Tibial artery (tissue), 4 donors: ENCODE measurements around the gene TMPRSS4.

Source experiments
- DNase-seq, 2 donors: peaks; one replicate each; pipeline ENCODE4 v3.0.0-alpha.2; 2019
- H3K27ac ChIP-seq, 2 donors: fragments of 200-600 bp; sonication (generic) in 1 of 2; 1 replicate in 1 of 2; 2 replicates in 1 of 2; pipeline ENCODE4 v1.5.1; 2018 to 2019; ENCODE audit warnings: mild to moderate bottlenecking in 1 of 2
- H3K27me3 ChIP-seq, 2 donors: fragments of 200-600 bp; sonication (generic) in 1 of 2; one replicate each; pipeline versions ENCODE4 v1.5.1 to v1.6.0; 2016 to 2019
- H3K36me3 ChIP-seq, 3 donors: fragments of 200-600 bp; sonication (generic) in 2 of 3; one replicate each; pipeline ENCODE4 v1.5.1; 2016 to 2019; ENCODE audit warnings: mild to moderate bottlenecking in 2 of 3
- H3K4me1 ChIP-seq, 4 donors: fragments of 200-600 bp; sonication (generic) in 2 of 4; 1 replicate in 3 of 4; 2 replicates in 1 of 4; pipeline ENCODE4 v1.5.1; 2016 to 2019
- H3K4me3 ChIP-seq, 2 donors: fragments of 200-600 bp; sonication (generic) in 1 of 2; 1 replicate in 1 of 2; 2 replicates in 1 of 2; pipeline ENCODE4 v1.5.1; 2018 to 2019; ENCODE audit warnings: mild to moderate bottlenecking in 2 of 2
- H3K9me3 ChIP-seq, 3 donors: fragments of 200-600 bp; sonication (generic) in 1 of 3; one replicate each; pipeline ENCODE4 v1.5.1; 2016 to 2019
- CTCF ChIP-seq, 2 experiments: fragments of 200-600 bp in 1 of 2; fragments of 450-650 bp in 1 of 2; IDR thresholded peaks; one replicate each; pipeline ENCODE4 v1.5.1; 2017 to 2019; ENCODE audit warnings: antibody characterized with exemption in 2 of 2, mild to moderate bottlenecking in 1 of 2, moderate library complexity in 1 of 2
- intact Hi-C: fragments of 100-400 bp; cut with DNase I; formaldehyde crosslinking; loops from one replicate; pipeline ENCODE4 v1.15.0; 2023; ENCODE audit warnings: low total_unique reads

The TMPRSS4 gene

GRCh38 chr11:118082880-118083552, 6.1 kb downstream of the TMPRSS4 start:
- Histone ChIP-seq H3K27ac (no peak overlapping the region), H3K9me3 (peaks cover 0 to 8% (median 0%) of the 10 kb centered on the region in 3 donors), H3K4me1 (peaks cover 0 to 6% (median 0%) of the 10 kb centered on the region in 4 donors), H3K27me3 (peaks cover 0 to 35% of the 10 kb centered on the region in 2 donors), H3K4me3 (no peak overlapping the region), H3K36me3 (no peaks in the 10 kb centered on the region)
- no peak for TF ChIP-seq CTCF (IDR thresholded peaks at IDR 0.05)
- intact Hi-C loops: no loop called here
- no peak for DNase-seq

DNA sequence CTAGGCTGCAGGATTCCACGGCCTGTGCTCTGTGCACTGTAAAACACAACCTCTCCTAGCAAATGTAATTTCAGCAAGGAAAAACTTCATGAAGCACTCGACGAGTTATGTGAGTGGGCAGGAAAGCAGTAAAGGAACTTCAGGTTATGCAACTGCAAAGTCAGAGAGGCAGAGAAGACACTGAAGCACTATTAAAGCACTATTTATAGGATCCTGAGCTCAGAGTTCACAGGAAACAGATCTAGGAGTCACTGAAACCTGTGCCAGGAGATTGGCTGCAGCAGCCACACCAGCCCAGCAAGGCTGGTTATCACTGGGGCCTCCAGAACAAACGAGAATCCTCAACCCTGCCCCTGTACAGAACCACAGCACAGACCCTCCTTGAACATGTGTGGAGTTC, 7.4 kb downstream of the TMPRSS4 start:
- Histone ChIP-seq H3K4me3 (no peak overlapping the region), H3K4me1 (peaks cover 0 to 6% (median 0%) of the 10 kb centered on the region in 4 donors), H3K9me3 (peaks cover 0 to 8% (median 0%) of the 10 kb centered on the region in 3 donors), H3K27ac (no peak overlapping the region), H3K27me3 (peaks cover 0 to 29% of the 10 kb centered on the region in 2 donors), H3K36me3 (no peaks in the 10 kb centered on the region)
- intact Hi-C loops: no loop called here
- TF ChIP-seq CTCF (IDR thresholded peaks at IDR 0.05): no peak
- DNase-seq: no peak

- Histone ChIP-seq H3K27ac (no peak overlapping the region), H3K4me1 (peaks cover 0 to 6% (median 0%) of the 10 kb centered on the region in 4 donors), H3K9me3 (peaks cover 0 to 8% (median 0%) of the 10 kb centered on the region in 3 donors), H3K4me3 (no peak overlapping the region), H3K36me3 (no peaks in the 10 kb centered on the region), H3K27me3 (peaks cover 0 to 26% of the 10 kb centered on the region in 2 donors)
- intact Hi-C loops: no loop called here
- no peak for DNase-seq
- no peak for TF ChIP-seq CTCF (IDR thresholded peaks at IDR 0.05)
These were observed 7.8 kb downstream of the TMPRSS4 start for GRCh38 chr11:118084656-118085055.

DNA sequence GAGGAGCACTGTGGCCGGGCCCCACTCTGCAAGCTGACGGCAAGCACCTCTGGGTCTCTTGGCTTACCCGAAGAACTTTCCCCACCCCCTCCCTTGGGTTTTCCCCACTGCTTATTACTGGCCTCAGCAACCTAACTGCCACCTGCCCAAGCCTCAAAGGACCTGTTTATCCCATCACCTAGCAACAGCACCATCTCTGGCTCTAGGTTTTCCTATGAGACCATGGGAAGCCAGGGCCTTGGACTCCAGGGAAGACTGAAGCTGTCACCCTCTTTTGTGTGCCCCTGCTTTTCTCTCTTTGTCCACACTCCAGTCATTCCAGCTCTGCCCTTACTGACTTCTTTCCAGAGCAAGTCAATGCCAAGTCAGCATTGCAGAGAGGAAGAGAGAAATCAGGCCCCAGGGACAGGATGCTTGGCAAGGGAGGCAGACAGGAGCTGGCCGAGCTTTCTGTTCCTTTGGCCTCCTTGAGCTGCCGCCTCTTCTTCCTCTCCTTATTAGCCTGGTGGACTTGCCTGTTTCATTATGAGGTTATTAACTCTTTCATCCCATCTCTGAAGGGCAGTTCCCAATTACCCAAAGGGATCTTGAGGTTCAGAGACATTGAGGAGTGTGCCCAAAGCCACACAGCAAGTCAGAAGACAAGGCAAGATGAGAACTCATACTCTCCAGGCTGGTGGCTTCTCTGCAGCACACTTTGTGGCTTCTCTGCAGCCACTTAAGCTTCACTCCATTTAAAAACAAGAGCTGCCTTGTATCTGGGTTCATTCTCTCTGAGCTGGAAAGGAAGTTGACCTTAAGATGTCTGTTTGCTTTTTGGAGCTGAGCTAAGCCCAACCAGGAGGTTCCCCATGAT, 10.3 kb downstream of the TMPRSS4 start, which contains the start of gene SMIM35:
Gene SMIM35 (minus strand): TSS at position 51 of the 856 bp plus-strand sequence. CDS start 206 bp downstream, outside the sequence.
- Histone ChIP-seq H3K27ac (no peak within 1 kb of the TSS), H3K36me3 (no peaks in the 10 kb centered on the region), H3K4me1 (peaks cover 0 to 6% (median 0%) of the 10 kb centered on the region in 4 donors), H3K27me3 (peaks cover 0 to 19% of the 10 kb centered on the region in 2 donors), H3K9me3 (peaks cover 0 to 8% (median 0%) of the 10 kb centered on the region in 3 donors), H3K4me3 (no peak within 1 kb of the TSS)
- no peak for DNase-seq
- no peak for TF ChIP-seq CTCF (IDR thresholded peaks at IDR 0.05)
- intact Hi-C loops: no loop called here

DNA sequence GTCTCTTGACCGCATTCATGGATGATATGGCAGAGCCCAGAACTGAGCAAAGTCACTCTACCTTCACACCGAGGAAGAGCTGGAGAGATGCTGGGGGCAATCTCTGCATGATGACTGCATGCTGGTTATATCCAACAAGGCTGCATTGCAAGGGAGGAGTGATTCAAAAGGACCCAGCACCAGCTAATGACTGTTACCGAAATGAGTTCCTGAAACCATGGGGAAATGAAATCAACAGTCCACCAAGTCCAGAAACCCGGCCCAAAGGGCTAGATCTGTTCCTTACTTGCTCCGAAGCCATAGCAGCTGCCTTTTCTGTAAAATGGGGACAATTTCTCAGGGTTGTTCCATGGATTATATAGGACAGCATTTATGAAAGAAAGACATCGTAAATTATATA, 11.1 kb downstream of the TMPRSS4 start:
- Histone ChIP-seq H3K4me1 (peaks cover 0 to 6% (median 0%) of the 10 kb centered on the region in 4 donors), H3K4me3 (no peak overlapping the region), H3K9me3 (peaks cover 0 to 8% (median 0%) of the 10 kb centered on the region in 3 donors), H3K27me3 (peaks cover 0 to 15% of the 10 kb centered on the region in 2 donors), H3K36me3 (no peaks in the 10 kb centered on the region), H3K27ac (no peak overlapping the region)
- DNase-seq: no peak
- intact Hi-C loops: no loop called here
- no peak for TF ChIP-seq CTCF (IDR thresholded peaks at IDR 0.05)
